ENCODE measurements around the gene CPN2.

CPN2 gene, protein sequence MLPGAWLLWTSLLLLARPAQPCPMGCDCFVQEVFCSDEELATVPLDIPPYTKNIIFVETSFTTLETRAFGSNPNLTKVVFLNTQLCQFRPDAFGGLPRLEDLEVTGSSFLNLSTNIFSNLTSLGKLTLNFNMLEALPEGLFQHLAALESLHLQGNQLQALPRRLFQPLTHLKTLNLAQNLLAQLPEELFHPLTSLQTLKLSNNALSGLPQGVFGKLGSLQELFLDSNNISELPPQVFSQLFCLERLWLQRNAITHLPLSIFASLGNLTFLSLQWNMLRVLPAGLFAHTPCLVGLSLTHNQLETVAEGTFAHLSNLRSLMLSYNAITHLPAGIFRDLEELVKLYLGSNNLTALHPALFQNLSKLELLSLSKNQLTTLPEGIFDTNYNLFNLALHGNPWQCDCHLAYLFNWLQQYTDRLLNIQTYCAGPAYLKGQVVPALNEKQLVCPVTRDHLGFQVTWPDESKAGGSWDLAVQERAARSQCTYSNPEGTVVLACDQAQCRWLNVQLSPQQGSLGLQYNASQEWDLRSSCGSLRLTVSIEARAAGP

DNA sequence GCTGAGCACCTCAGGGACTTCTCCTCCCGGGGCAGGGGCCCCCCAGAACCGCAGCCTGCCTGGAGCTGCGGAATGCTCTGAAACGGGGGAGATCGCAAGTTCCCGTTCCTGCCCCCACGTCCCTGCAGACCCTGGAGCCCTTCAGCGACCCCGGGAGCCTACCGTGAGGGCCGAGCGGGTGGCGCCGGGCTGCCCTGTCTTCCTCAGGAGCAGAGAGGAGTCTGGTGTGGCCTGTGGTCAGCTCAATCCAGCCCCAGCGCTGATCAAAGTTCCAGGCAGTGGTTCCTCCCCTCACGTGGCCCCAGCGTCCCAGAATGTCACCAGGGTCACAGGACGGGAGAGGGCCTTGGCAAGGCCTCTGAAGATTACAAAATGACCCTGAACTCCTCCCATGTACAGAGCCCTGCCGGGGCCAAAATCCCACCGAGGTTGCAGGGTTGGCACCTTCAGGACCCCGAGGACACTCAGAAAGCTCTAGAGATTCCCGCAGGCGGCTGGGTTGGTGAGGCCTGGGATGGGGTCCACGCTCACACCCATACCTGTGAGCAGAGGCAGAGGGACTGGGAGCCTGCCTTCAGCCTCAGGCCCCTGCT lies at the start of gene CPN2:
Gene CPN2, minus strand, starts transcription at position 249 of the 593 bp plus-strand sequence. CDS start 8,626 bp downstream, outside the sequence.
- intact Hi-C loops (cut with DNase I) = no loop called here
- DNase-seq = peak in 1 of 10 donors; percentile 64

GRCh38 chr3:194399874-194400411 lies 48.8 kb upstream of the CPN2 start:
- intact Hi-C loops (cut with DNase I) = no loop called here
- DNase-seq = no peak

GRCh38 chr3:194399166-194399565 lies 48.0 kb upstream of the CPN2 start, which contains the start of gene GP5:
Gene GP5, minus strand, starts transcription at chr3:194399266. Its CDS starts 984 bp downstream, at chr3:194398282.
- intact Hi-C loops (cut with DNase I) = no loop called here
- DNase-seq = no peak

- peak in 1 of 10 donors; percentile 78 for DNase-seq
- intact Hi-C loops (cut with DNase I) = no loop called here
Observed at GRCh38 chr3:194397757-194398312, 46.7 kb upstream of the CPN2 start.

DNA sequence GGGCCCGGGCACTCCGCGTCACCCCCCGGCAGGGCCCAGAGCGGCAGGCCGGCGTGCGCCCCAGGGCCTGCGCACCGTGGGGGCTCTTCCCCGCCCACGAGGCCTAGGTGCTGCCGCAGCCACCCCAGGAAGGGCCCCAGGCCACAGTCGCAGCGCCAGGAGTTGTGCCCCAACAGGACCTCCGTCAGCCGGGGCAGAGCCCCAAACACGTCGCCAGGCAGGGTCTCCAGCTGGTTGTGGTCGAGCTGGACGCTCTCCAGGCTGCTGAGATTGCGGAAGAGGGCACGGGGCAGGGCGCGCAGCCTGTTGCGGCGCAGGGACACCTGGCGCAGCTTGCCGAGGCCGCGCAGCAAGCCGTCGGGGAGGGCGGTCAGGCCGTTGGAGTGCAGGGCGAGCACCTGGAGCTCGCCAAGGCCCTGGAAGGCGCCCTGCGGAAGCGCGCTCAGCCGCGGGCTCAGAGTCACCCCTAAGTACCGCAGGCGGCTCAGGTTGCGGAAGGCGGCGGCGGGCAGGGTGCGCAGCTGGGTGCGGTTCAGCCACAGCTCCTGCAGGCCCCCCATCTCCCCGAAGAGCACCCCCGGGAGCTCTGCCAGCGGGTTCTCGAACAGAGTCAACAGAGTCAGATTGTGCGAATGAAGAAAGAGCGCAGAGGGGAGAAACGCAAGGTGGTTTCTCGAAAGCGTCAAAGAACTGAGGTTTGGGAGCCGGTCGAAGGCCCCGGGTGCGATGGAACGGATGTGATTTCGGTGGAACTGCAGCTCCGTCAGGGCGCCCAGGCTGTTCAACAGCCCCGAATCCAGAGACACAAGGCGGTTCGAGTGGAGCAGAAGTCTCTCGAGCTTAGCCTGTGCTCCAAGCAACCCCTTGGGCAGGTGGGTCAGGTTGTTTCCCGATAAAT lies 46.0 kb upstream of the CPN2 start:
- DNase-seq = peak in 1 of 10 donors; percentile 75
- intact Hi-C loops (cut with DNase I) = no loop called here

GRCh38 chr3:194396539-194396858 lies 45.4 kb upstream of the CPN2 start:
- DNase-seq = no peak
- intact Hi-C loops (cut with DNase I) = no loop called here

DNA sequence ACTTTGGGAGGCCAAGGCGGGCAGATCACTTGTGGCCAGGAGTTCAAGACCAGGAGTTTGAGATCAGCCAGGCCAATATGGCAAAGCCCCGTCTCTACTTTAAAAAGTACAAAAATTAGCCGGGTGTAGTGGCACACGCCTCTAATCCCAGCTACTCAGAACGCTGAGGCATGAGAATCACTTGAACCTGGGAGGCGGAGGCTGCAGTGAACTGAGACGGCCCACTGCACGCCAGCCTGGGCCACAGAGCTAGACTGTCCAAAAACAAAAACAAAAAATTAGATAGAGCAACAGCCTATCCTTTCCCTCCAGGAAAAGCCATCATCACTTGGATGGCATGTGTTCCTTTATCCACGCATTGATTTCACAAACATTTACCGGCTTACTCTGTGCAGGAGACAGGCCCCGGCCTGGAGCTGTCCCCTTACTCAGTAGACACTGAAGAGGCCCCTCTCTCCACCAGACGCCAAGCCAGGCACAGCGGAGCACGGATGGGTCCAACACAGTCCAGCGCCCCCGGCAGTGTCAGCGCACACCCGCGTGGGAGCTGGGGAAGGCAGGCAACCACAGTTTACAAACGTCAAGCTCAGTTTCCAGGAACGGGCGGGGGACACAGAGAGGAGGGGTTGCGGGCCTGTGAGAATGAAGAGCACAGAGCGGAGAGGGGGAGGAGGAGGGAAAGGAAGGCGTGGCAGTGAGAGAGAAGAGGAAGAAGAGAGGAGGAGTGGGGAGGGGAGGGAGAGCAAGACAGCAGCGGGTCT lies 44.8 kb upstream of the CPN2 start:
- DNase-seq = peak in 1 of 10 donors; percentile 70
- intact Hi-C loops (cut with DNase I) = no loop called here

GRCh38 chr3:194395212-194395611 lies 44.1 kb upstream of the CPN2 start:
- intact Hi-C loops (cut with DNase I) = no loop called here
- DNase-seq = no peak

GRCh38 chr3:194392576-194392975 lies 41.4 kb upstream of the CPN2 start:
- intact Hi-C loops (cut with DNase I) = no loop called here
- no peak for DNase-seq

GRCh38 chr3:194390835-194391234 lies 39.7 kb upstream of the CPN2 start:
- intact Hi-C loops (cut with DNase I) = no loop called here
- DNase-seq = no peak

GRCh38 chr3:194389269-194389668 lies 38.1 kb upstream of the CPN2 start:
- DNase-seq = no peak
- intact Hi-C loops (cut with DNase I) = no loop called here

- intact Hi-C loops (cut with DNase I) = no loop called here
- DNase-seq = peak in 1 of 10 donors; percentile 30
Observed at GRCh38 chr3:194387926-194388418, 36.8 kb upstream of the CPN2 start.

DNA sequence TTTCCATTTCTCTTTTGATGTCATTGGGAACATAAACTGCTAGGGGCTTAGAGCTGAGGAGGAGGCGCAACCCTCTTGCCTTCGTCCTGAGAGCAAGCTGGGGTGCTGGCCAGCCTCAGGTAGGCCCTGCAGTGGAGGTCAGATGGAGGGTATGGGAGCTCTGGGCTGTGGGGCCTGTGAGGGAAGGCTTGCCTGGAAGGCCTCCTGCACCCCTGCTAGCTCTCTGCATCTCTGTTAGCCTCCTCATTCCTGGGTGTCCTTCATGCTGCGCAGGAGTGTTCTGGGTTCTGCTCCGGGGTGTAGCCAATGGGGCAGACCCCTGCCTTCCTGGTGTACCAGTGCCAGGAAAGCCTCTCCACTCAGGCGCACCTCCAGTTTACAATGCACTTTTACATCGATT lies 36.1 kb upstream of the CPN2 start:
- intact Hi-C loops (cut with DNase I) = no loop called here
- DNase-seq = no peak

DNA sequence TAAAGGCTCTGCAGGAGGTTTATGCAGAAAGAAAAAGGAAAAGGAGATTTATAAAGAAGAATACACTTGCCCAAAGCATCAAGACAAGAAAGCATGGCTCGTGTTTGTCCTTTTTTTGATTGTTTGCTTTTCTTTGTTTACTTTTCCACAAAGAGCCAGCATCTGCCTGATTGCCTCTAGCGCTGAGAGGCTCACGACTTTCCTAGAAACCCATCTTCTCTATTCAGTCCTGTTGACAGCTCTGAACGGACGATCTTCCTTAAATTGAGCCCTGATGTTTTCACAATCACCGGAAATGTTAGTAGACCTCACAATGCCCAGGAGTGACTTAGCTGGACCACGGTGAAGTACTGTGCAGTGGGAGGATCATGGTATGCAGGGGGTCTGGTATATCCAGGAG lies 35.5 kb upstream of the CPN2 start:
- DNase-seq = no peak
- intact Hi-C loops (cut with DNase I) = no loop called here

- DNase-seq = peak in 1 of 10 donors; percentile 37
- intact Hi-C loops (cut with DNase I) = no loop called here
Observed at GRCh38 chr3:194386066-194386465, 34.9 kb upstream of the CPN2 start.

- DNase-seq = peak in 2 of 10 donors; percentile 19 to 66
- intact Hi-C loops (cut with DNase I) = no loop called here
Observed at GRCh38 chr3:194384569-194385001, 33.5 kb upstream of the CPN2 start.

- intact Hi-C loops (cut with DNase I) = no loop called here
- peak in 1 of 10 donors; percentile 28 for DNase-seq
Observed at GRCh38 chr3:194384156-194384555, 33.0 kb upstream of the CPN2 start.

DNA sequence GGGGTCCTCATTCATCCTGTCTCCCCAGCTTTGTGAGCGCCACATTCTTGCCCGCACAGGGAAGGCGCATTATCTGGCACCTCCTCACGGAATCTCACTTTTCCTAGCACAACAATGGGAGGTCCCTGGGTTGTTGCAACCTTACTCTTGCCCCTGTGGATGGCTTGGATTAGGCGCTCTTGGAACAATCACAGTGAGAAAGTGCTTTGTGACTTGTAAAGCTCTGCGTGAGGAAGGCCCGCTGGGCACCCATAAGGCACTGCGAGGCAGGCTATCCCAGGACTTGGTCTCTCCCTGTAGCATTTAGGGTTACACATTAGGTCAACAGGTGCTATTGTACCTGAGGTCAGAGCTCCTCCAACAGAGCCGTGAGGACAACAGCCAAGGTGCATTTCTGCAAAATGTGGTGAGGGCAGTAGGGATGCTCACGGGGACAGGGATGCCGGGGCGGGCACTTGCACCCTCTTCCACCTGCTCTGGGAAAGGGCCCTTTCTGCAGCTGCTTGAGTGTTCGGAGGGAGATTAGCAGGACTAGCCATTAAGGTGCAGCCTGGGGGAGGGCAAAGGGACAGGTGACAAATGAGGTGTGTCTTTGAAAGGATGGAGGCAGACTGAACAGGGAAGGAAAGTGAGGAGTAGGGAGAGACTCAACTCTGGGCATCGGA lies 32.3 kb upstream of the CPN2 start:
- DNase-seq = peak in 1 of 10 donors; percentile 52

GRCh38 chr3:194382892-194383223 lies 31.7 kb upstream of the CPN2 start:
- intact Hi-C loops (cut with DNase I) = no loop called here
- DNase-seq = peak in 2 of 10 donors; percentile 39 to 62

More for the DNA sequence above, 32.3 kb upstream of the CPN2 start:
- intact Hi-C loops (cut with DNase I) = no loop called here
